Measurements from ENCODE around the gene TFCP2.

Gene TFCP2

DNA sequence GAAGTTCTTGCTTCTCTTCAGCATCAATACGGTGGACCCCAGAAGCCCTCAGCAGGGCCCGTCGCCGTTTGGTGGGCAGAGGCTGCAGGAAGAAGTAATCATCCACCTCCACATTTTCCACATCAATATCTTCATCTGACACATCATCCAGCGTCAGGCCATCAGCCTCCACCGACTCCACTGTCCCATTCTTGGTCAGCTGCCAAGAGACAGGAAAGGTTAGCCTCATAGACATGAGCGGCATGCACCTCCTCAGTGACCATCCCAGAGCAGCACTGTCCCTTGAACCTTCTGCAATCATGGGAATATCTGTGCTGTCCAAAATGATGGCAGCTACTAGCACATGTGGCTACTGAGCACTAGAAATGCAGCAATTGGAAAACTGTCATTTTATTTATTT lies 105.2 kb downstream of the TFCP2 start:
- no peak overlapping the region for H3K4me3 ChIP-seq (ENCODE audit: control insufficient read depth, low read depth, low read length)
- DNase-seq (ENCODE audit: low read depth) = no peak
- TF ChIP-seq, protein P1, sequence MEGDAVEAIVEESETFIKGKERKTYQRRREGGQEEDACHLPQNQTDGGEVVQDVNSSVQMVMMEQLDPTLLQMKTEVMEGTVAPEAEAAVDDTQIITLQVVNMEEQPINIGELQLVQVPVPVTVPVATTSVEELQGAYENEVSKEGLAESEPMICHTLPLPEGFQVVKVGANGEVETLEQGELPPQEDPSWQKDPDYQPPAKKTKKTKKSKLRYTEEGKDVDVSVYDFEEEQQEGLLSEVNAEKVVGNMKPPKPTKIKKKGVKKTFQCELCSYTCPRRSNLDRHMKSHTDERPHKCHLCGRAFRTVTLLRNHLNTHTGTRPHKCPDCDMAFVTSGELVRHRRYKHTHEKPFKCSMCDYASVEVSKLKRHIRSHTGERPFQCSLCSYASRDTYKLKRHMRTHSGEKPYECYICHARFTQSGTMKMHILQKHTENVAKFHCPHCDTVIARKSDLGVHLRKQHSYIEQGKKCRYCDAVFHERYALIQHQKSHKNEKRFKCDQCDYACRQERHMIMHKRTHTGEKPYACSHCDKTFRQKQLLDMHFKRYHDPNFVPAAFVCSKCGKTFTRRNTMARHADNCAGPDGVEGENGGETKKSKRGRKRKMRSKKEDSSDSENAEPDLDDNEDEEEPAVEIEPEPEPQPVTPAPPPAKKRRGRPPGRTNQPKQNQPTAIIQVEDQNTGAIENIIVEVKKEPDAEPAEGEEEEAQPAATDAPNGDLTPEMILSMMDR (IDR thresholded peaks at IDR 0.05; ENCODE audit: control insufficient read depth, insufficient read depth, low read depth, low read length, missing control alignments) = no peak

DNA sequence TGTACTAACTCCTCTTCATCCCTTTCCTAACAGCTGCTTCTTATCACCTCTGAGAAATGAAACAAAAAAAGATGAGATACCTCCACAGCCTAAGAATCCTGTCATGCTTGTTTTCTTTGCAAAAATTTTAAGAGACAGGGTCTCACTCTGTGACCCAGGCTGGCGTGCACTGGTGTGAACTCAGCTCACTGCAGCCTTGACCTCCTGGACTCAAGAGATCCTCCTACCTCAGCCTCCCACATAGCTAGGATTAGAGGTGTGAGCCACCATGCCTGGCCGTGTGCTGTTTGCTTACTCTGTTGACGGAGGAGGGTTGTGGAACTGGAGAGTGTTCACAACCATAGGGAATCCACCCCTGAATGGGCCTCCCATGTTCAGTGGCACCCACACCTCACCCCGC lies 105.7 kb downstream of the TFCP2 start:
- no peak for DNase-seq (ENCODE audit: low read depth)
- H3K4me3 ChIP-seq (ENCODE audit: control insufficient read depth, low read depth, low read length) = no peak overlapping the region
- TF ChIP-seq, protein P1 (IDR thresholded peaks at IDR 0.05; ENCODE audit: control insufficient read depth, insufficient read depth, low read depth, low read length, missing control alignments) = no peak

DNA sequence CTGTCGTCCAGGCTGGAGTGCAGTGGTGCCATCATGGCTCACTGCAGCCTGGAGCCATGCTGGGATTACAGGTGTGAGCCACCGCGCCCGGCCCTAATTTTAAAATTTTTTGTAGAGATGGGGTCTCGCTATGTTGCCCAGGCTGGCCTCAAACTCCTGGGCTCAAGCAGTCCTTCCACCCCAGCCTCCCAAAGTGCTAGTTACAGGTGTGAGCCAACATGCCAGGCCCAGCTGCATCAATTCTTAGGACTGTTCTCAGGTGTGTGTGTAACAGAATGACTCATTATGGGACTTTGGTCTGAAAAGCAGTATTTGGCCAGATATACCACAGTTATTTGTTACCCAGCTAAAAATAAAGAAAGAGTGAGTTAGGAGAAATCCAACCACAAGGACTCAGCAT lies 107.4 kb downstream of the TFCP2 start:
- TF ChIP-seq, protein P1 (IDR thresholded peaks at IDR 0.05; ENCODE audit: control insufficient read depth, insufficient read depth, low read depth, low read length, missing control alignments) = no peak
- H3K4me3 ChIP-seq (ENCODE audit: control insufficient read depth, low read depth, low read length) = no peak overlapping the region
- DNase-seq (ENCODE audit: low read depth) = no peak

DNA sequence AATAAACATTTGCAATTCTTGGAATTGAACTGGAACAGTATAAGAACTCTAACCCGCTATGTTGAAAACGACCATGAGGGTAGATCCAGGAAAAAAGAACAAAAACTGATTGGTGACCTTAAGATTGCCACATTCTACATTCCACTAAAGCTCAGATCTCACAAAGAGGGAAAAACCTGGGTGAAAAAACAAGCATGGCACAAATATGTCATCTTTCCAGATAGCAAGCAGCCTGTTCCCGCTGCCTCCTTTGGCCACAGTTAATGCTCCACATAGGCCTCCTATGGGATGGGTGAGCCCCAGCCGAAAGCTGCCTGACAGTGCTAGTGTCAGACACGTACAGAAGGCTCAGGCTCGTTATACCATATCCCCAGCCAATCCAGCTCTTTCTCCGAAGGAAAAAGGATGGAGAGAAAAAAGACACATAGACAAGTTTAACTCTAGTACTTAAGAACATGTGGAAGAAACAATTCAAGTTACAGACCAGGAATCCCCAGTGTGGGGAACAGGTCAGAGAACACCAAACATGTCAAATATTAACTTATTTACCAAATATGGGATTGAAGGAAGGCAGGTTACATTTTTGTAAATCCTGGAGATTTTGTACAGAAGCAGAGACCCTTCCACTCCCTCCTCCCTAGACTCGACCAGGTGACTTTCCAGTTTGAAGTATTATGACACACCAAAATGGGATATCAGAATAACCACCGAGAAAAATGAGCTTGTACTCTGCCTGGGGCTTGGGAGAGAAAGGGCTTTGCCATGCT lies 110.1 kb downstream of the TFCP2 start:
- TF ChIP-seq, protein P1 (IDR thresholded peaks at IDR 0.05; ENCODE audit: control insufficient read depth, insufficient read depth, low read depth, low read length, missing control alignments) = no peak
- no peak overlapping the region for H3K4me3 ChIP-seq (ENCODE audit: control insufficient read depth, low read depth, low read length)
- DNase-seq (ENCODE audit: low read depth) = no peak

DNA sequence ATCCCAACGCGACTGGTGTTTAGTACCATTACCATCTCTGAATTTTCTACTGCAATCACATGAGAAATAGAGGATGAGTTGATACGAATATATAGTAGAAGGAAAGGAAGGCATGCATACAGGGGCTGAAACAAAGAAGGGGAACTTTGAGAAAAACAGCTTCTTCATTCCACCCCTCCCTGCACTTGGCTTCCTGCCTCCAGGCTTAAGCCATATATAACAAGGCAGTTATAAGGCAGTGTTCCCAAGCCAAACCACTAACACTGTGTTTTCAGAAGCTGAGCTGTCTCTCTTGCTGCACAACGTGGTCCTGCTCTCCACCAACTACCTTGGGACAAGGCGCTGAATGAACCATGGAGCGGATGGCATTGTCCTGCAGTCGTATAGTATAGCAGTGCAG lies 113.8 kb downstream of the TFCP2 start:
- DNase-seq (ENCODE audit: low read depth) = no peak
- TF ChIP-seq, protein P1 (IDR thresholded peaks at IDR 0.05; ENCODE audit: control insufficient read depth, insufficient read depth, low read depth, low read length, missing control alignments) = no peak
- H3K4me3 ChIP-seq (ENCODE audit: control insufficient read depth, low read depth, low read length) = no peak overlapping the region

DNA sequence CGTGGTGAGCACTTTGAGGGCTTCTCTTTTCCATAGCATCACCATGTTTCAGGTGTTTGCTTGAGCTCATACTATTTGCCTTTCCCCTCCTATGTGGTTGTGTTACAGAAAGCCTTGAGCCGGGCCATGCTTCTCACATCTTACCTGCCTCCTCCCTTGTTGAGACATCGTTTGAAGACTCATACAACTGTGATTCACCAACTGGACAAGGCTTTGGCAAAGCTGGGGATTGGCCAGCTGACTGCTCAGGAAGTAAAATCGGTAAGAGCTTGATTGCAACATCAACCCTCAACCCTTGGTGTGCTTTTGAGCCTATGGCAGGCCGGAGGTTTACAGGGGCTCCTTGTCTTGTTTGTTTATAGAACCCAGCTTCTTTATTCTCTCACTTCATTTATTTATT lies 116.7 kb downstream of the TFCP2 start:
- TF ChIP-seq, protein P1 (IDR thresholded peaks at IDR 0.05; ENCODE audit: control insufficient read depth, insufficient read depth, low read depth, low read length, missing control alignments) = no peak
- peak; percentile 40 for DNase-seq (ENCODE audit: low read depth)
- no peak overlapping the region for H3K4me3 ChIP-seq (ENCODE audit: control insufficient read depth, low read depth, low read length)

All from AG09309 (cell line).